Measurements from ENCODE around the gene TNFAIP8L3.

GRCh38 chr15:51130344-51130743, 35.6 kb upstream of the TNFAIP8L3 start:
- TF ChIP-seq, protein P1, sequence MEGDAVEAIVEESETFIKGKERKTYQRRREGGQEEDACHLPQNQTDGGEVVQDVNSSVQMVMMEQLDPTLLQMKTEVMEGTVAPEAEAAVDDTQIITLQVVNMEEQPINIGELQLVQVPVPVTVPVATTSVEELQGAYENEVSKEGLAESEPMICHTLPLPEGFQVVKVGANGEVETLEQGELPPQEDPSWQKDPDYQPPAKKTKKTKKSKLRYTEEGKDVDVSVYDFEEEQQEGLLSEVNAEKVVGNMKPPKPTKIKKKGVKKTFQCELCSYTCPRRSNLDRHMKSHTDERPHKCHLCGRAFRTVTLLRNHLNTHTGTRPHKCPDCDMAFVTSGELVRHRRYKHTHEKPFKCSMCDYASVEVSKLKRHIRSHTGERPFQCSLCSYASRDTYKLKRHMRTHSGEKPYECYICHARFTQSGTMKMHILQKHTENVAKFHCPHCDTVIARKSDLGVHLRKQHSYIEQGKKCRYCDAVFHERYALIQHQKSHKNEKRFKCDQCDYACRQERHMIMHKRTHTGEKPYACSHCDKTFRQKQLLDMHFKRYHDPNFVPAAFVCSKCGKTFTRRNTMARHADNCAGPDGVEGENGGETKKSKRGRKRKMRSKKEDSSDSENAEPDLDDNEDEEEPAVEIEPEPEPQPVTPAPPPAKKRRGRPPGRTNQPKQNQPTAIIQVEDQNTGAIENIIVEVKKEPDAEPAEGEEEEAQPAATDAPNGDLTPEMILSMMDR (IDR thresholded peaks at IDR 0.05) = no peak
- TF ChIP-seq EP300 (IDR thresholded peaks at IDR 0.05) = no peak
